IPS DF 19.7 (cell line): Measurements from ENCODE around the gene PTPRF.
A peak's percentile ranks its signal among the peaks of the same experiment; 100 is the strongest.

Source experiments
- DNase-seq: peaks from one replicate; pipeline ENCODE4 v3.0.0-alpha.2; 2013; ENCODE audit warnings: low read depth, low spot score

The PTPRF gene

DNA sequence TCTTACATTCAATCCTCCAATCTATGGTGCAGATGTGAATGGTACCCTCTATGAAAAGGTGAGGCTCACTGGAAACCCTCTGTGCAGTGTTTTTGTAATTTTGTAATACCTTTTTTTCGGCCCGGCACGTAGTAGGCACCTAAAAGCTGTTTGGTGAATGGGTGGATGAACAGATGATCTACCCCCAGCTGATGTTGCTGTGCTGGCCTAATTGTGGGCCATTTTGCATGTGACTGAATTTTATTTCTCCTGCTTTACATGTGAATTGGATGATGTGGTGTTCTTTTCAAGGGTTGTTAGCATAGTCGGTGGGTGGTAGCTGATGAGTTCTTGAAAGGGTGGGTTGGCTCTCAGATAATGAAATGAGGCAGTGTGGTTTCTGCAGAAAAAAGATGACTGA is 129.7 kb downstream of the PTPRF start:
- DNase-seq = peak; percentile 85

DNA sequence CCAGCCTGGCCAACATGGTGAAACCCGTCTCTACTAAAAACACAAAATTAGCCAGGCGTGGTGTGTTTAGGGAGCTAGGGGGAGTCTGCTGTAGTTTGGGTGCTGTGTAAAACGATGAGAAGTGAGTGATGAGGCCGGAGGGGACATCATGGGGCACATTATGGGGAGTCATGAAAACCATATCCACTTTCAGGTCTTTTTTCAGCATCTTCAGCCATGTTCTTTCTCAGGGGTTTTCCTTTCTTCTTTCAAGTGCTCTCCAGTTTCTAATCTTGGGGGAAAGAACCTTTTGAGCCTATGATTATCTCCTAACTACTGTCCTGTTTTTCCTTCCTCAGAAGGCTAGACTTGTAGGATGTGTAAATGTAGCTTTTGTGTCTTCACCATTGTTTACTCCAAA is 133.7 kb downstream of the PTPRF start:
- DNase-seq = no peak

DNA sequence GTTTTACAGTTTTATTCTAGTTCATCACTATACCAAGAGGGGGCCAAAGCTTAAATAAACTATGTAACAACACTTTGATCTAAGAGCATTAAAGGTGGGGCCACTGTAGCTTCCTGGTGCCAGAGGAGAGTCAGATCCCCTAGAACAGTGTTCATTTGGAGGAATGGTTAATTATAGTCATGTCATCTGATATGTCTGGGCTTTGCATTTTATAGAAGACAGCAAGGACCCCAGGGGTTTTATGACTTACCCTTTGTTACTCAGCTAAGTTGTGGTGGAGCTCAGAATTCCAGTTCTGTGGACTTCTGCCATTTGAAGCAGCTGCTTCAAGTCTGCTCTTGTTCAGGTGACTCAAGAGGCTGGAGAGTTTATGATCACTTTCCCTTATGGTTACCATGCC is 135.9 kb downstream of the PTPRF start:
- no peak for DNase-seq

DNA sequence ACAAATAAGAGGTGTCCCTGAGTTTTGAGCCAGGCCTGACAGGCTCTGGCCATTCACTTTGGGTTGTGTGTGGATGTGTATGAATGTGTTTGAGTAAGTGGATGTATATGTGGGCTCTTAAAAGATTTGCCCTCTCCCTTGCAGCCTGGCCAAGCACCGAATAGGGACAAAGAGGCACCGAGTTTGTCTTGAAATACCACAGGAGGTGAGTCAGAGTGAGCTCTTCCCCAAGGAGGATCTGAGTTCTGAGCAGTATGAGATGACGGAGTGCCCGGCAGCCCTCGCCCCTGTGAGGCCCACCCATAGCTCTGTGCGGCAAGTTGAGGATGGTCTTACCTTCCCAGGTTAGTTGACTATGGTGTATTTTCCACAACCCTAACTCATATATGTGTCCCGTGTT is 138.3 kb downstream of the PTPRF start:
- DNase-seq = no peak

DNA sequence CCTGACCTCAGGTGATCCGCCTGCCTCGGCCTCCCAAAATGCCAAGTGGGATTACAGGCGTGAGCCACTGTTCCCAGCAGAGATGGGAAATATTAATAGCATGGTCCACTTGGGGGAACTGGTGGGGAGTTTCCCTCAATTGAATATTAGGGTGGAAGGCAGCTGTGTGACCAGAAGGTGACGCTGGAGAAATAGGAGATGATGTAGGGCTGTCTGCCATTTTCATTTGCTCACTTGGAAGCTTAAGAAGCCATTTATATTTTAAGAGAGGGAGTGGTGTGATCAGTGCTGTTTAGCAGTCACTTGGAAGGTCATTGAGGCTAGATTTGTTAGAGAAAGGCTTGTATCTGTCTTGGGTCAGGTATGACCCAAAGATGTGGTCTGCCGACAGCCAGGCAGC is 139.2 kb downstream of the PTPRF start:
- no peak for DNase-seq

DNA sequence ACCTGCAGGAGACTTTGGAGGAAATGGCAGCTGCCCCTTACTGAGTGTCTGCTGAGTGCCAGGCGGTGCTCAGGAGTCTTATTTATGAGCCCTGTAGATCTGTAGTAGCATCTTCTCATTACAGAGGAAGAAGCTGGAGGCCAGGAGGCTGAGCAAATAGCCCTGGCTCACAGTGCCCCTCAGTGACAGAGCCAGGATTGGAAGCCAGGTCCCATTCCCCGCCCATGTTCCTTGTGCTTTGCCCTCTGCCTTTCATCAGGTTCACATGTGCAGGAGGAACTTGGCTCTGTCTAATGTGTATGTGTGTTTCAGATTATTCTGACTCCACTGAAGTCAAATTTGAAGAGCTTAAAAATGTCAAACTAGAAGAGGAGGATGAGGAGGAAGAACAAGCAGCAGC is 140.5 kb downstream of the PTPRF start:
- no peak for DNase-seq

DNA sequence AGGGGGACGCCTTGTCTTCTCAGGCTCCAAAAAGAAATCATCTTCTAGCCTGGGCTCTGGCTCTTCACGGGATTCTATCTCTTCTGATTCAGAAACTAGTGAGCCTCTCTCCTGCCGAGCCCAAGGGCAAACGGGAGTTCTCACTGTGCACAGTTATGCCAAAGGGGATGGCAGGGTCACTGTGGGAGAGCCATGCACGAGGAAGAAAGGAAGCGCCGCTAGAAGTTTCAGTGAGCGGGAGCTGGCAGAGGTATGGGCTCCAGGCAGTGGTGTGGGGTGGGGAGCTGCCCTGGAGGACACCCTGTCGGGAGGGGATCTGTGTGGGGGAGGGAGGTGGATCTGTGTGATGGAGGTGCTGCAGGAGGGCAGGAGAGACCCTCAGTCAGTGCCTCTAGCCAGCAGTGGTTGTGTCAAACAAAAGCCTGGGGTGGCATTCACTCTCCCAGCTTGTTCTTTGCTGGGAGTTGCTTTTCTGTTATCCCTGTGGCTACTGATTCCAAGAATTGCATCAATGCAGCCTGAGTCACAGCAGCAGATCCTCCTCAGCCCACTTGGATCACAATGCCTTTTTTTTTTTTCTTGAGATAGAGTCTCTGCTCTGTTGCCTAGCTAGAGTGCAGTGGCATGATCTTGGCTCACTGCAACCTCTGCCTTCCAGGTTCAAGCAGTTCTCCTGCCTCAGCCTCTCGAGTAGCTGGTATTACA is 141.1 kb downstream of the PTPRF start:
- no peak for DNase-seq

DNA sequence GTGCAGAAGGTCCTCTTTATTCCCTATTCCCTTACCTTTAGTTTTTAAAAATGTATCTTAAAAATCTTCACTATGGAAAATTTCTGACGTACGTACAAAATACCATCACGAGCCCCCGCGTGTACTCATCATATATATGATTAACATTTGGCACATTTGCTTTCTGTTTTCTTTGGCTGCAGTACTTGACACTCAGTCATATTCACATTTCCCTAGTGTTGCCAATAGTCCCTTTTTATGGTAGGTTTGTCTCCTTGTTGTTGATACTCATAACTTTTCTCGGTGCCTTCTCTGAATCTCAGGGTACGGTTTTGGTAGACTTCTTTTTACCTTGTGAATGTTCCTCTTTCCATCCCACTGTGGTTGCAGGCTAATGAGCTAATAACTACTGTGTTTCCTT is 142.6 kb downstream of the PTPRF start:
- no peak for DNase-seq
